HG03097 (cell line): Measurements from ENCODE around the gene SULT4A1.

Source experiments
- ATAC-seq: cut with Tn5 transposase; IDR thresholded peaks from one replicate; pipeline ENCODE4 v1.9.1; 2021; ENCODE audit not compliant: unreplicated experiment, low FRiP score

SULT4A1 gene

DNA sequence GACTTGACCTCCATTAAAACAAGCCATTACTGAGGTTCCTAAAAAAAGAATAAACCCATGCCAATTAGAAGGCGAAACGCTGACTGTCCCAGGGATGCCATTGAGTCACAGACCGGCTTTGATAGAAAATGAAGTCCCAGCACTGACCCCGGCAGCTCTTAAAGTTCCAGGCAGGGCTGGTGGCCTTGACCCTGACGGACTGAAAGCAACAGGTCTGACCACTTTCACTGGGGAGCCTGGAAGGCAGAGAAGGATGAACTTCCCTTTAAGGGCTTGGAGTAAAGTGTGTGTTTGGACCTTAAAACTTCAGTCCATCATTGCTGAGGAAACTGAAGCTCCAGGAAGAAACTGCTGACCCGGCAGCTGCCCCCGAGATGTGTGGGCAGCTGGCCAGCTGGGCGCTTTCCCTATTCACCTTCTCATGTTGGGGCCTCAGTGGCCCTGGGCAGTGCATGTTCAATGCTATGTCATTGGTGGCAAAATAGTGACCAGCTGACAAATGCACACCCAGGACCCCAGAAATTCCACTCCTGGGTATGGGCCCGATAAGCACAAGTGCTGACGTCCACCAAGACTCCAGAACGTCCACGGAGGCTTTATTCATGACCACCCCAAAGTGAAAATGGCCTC, 31.3 kb downstream of the SULT4A1 start:
- ATAC-seq, result no peak

DNA sequence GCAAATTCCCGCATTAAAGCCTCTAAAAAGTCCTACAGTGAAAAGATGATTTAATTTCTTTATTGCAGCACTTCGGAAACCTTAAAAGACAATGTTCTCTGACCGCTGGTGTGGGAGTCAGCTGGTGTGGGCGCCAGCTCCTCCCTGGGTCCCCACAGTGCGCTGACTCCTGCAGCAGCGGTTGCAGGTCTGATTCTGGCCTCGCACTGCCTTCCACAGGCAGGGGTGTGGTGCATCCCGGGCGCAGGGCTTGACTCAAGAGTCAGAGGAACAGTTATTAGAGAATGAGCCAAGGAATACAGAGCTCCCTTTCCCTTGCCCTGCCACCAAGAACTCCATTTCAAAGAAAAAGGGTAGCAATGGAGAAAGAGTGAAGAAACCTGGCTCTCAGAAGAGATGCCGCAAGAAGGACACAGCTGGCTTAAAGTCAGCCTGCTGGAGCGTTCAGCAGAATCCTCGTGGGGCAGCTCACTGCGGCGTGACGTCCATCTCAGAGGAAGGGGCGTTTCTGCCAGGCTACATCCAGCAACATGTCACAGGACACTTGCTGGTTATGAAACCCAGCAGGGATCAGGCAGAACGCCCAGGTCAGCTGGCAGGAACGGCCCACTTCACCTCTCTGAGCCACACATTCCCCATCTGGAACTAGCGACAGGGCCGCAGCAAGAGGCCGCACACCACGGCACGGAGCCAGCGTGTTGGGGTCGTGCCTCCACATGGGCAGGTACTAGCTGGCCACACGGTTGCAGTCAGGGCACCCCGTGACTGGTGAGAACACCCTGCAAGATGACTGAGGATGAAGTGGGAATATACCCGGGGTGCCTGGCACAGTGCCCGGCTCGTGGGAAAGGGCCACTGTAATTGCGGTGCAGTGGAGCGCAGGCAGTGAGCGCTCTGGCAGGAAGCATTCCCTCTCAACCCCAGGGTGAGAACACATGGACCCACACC, 32.1 kb downstream of the SULT4A1 start:
- ATAC-seq, result no peak

GRCh38 chr22:43828998-43829782, 33.1 kb downstream of the SULT4A1 start:
- ATAC-seq, result no peak

GRCh38 chr22:43828725-43828997, 33.7 kb downstream of the SULT4A1 start:
- no peak for ATAC-seq

GRCh38 chr22:43827926-43828724, 34.2 kb downstream of the SULT4A1 start:
- ATAC-seq, result no peak

- no peak for ATAC-seq
Measured at GRCh38 chr22:43827003-43827735, 35.1 kb downstream of the SULT4A1 start.

DNA sequence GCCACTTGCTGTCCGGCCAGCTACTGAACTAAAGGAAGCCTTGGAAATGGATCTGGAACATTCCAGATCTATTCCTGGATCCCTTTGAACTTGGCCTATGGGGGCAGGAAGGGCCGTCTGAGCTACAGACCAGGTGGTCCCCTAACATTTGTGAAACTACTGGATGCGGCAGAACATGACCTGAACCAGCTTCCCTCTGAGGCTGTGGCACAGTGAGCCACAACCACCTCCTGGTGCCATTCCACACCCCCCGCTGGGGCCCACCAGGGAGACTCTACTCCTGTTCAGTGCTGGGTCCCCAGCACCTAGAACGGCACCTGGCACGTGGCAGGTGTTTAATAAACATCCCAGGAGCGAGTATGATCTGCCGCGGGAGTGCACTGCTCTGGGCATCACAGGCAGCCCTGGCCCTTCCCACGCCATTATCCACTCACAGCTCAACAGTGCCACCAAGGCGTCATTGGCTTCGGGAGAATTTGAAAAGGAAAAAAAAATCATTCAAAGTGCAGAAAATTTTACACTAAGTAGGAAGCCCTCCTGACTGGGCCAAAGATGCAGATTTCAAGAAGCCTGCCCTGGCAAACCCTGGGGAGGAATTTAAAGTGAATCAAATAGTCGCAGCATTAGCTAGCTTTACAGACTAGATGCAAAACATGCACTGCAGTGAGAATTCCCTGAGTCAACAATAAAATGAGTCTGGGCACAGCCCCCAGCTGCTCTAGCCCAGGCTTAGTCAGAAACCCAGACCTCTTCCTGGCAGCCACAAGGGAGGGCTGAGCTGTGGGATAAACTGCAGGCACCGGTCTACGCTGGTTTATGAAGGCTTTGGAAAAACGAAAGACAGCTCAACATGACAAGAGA, 35.9 kb downstream of the SULT4A1 start:
- no peak for ATAC-seq

DNA sequence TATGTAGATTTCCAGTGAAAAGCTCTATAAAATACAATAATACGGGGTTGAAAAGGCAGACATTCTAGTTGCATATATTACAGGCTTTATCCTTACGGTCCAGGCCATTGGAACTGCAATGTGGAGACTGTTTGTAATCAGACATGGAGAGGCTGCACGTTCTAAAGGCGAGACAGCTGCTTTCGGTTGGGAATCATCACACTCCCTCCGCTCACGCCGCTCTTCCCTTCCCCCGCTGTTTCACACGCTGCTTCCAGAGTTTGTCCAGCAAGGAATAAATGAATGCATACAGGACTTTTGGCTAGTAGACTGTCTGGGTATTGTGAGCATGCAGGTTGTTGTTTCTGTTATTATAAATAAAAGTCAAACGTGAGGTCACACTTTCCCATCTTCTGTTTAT, 36.7 kb downstream of the SULT4A1 start:
- ATAC-seq, result no peak

DNA sequence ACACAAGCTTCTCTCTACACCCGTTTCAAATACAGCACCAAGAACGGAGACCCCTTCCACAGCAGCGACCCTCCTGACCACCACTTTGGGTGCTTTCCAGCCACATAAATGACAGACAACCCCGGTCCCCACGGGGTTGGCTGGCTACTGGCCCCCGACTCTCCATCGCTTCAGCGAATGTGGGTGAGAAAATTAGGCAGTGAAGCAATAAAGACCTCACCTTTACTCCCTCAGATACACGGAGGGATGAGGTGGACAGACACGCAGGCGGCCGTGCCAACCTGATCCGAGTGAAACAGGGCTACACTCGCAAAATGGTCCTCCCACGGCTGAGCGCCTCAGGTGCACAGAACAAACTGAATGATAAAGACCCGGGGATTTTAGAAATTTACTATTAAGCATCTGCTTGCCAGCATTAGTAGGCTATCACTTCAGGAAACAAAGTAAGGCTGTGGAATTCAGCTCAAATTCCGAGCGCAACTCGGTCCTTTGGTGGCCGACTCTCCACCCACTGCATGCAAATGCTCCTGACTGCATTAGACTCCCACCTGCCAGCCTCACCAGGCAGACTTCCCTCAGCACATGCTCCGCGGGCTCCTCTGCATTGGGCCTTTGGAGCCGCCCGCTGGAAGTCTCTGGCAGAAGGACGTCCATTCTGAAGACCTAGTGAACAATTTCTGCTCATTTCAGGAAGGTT, 37.4 kb downstream of the SULT4A1 start:
- no peak for ATAC-seq

- ATAC-seq, result no peak
Measured at GRCh38 chr22:43823911-43824665, 38.2 kb downstream of the SULT4A1 start.

DNA sequence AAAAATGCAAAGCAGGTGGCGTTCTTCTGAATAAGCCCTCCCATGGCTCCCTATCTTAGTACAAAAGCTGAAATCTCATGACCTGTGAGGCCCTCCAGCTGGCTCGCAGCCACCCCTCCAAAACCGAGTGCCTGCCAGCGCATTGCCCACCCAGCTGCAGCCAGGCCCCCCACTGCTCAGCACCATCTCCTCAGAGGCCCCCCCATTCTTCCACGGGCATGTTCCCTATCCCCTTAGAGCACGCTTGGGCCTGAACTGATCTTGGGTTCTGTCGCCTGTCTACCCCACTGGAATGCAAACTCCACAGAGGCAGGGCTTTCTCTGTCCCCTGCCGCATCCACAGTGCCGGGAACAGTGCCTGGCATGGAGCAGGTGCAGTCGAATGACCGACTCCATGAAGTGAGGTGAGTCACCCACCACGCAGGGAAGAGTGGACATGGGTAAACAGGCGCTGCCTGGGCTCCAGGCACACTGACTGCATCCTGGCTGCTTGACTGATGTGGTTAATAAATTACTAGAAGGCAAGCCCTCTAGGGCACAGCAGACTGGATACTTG, 38.9 kb downstream of the SULT4A1 start:
- no peak for ATAC-seq

DNA sequence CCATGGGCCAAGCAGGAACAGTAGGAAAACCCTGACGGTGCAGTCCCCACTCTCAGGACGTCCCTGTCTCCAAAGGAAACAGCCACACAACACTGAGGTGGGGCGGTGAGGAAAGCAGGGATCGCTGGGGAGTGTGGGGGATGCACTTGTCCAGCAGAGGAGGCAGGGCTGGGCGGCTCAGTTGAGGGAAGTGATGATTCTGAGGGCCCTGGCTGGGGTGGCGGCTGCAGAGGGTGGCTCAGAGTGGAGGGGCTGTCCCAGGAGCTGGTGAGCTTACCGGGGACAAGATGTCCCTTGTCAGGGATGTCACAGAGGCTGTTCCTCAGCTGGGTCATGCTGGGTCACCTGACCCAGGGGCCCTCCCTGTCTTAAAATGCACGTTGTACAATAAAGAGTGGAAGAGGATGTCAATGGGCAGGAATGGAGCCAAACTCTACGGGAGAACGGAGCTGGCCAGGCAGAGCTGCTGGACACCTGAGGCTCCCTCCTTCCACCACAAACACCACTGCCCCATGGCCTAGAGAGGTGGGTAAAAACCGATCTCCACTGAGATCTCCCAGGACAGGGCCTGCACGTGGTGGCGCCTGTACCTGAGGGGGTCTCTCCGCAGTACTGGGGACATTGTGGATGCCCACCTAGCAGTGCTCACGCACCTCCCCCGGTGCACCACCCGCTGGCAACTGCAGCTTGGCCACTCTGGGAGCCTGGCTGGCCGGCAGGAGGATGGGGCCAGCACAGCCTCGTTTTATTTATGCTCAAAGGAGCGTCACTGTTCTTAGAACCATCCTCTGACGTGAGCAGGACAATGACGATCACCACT, 40.5 kb downstream of the SULT4A1 start:
- no peak for ATAC-seq

- ATAC-seq, result no peak
Measured at GRCh38 chr22:43820651-43821305, 41.5 kb downstream of the SULT4A1 start.

DNA sequence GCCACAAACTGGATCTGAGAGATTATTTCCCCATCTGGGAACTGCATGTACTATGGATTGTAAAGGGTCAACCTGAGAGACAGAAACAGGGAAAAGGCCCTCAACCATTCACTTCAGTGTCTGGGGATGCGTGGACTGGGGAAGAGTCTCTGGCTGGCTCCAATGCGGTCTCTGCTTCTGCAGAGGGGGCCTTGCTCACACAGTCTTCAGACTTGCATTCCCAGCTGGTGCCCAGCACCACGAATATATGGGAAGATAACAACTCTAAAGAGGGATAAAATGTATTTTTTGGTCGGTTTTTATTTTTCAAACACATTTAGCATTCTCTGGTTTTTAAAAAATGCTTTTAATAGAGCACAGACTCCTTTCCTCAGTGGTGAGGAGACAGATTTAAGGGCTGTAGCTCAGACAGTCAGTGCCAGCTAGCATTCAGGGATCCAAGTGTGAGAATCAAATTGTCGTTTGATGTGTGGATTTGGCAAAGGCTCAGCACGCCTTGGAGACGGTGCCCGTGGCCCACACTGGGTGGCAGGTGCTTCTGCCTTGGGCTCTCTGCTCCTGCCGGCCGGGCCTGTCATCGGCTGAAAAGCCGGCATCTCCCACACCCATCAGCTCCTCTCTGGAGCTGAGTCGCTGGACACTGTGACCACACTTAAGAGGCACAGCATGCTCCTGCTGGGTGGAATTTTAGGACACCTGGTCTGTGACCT, 42.2 kb downstream of the SULT4A1 start:
- no peak for ATAC-seq

- no peak for ATAC-seq
Measured at GRCh38 chr22:43819421-43819921, 42.8 kb downstream of the SULT4A1 start.
